ENCODE data around the gene MYCT1. TPM values are rescaled to one million over a fixed set of nuclear protein-coding genes. Genes with fewer than 3 reads are reported as not detected.

Gene MYCT1
- total and polyA plus RNA-seq, 8 donors: 0.29 to 18.5 (median 2.6) TPM

DNA sequence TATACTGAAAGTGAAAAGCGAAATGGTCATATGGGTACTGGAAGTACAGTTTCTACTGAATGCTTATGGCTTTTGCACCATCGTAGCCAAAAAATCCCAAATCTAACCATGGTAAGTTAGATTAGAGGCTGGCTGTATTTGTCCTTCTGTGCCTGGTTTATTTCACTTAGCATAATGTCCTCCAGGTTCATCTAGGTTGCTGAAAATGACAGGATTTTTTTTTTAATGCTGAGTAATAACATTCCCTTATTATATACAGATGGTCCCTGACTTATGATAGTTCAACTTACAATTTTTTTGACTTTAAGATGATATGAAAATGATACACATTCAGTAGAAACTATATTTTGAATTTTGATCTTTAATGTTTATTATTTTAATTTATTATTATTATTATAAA is 7.6 kb downstream of the MYCT1 start:
- DNase-seq: no peak
- TF ChIP-seq EP300 (IDR thresholded peaks at IDR 0.05): no peak
- TF ChIP-seq, protein P1, sequence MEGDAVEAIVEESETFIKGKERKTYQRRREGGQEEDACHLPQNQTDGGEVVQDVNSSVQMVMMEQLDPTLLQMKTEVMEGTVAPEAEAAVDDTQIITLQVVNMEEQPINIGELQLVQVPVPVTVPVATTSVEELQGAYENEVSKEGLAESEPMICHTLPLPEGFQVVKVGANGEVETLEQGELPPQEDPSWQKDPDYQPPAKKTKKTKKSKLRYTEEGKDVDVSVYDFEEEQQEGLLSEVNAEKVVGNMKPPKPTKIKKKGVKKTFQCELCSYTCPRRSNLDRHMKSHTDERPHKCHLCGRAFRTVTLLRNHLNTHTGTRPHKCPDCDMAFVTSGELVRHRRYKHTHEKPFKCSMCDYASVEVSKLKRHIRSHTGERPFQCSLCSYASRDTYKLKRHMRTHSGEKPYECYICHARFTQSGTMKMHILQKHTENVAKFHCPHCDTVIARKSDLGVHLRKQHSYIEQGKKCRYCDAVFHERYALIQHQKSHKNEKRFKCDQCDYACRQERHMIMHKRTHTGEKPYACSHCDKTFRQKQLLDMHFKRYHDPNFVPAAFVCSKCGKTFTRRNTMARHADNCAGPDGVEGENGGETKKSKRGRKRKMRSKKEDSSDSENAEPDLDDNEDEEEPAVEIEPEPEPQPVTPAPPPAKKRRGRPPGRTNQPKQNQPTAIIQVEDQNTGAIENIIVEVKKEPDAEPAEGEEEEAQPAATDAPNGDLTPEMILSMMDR (IDR thresholded peaks at IDR 0.05): no peak
- no peak for TF ChIP-seq POLR2A (IDR thresholded peaks at IDR 0.05)
- no peak for TF ChIP-seq POLR2AphosphoS5 (IDR thresholded peaks at IDR 0.05)
- intact Hi-C loops (cut with DNase I; ENCODE audit: low total_unique reads): no loop called here
- WGBS, 5 donors: 78 to 86% (median 84%) methylated on average over 2 of the region's 2 CpGs
- Histone ChIP-seq H3K36me3 (no peaks in the 10 kb centered on the region), H3K9me3 (peaks cover 0 to 11% (median 4%) of the 10 kb centered on the region in 4 donors), H3K4me1 (no peaks in the 10 kb centered on the region), H3K27me3 (no peaks in the 10 kb centered on the region), H3K4me3 (no peak overlapping the region), H3K27ac (no peak overlapping the region)

DNA sequence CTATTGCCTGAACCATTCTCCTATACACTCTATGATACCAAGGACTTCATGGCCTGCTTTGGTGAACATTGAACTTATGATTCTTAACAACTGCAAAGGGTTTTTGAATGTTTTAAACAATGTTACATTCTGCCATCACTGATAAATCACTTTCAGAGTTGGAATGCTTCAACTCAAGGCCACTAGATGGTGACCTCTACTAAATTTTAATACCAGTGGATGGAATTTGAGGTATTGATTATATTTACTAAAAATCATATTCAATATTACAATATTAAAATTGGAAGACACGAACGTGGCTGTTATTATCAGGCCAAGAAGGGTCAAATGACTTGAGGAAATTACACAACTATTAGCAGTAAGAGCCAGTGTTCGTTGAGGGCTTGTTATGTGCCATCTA is 18.6 kb downstream of the MYCT1 start:
- no peak for TF ChIP-seq POLR2A (IDR thresholded peaks at IDR 0.05)
- TF ChIP-seq EP300 (IDR thresholded peaks at IDR 0.05): no peak
- no peak for TF ChIP-seq POLR2AphosphoS5 (IDR thresholded peaks at IDR 0.05)
- TF ChIP-seq, protein P1 (IDR thresholded peaks at IDR 0.05): no peak
- no peak for DNase-seq
- intact Hi-C loops (cut with DNase I; ENCODE audit: low total_unique reads): no loop called here
- no peak overlapping the region for H3K27ac ChIP-seq
- H3K36me3 ChIP-seq: no peaks in the 10 kb centered on the region
- no peaks in the 10 kb centered on the region for H3K27me3 ChIP-seq
- WGBS, 5 donors: 49 to 76% (median 61%) methylated on average over 3 of the region's 3 CpGs
- no peak overlapping the region for H3K4me3 ChIP-seq
- no peaks in the 10 kb centered on the region for H3K4me1 ChIP-seq
- H3K9me3 ChIP-seq: peaks cover 0 to 15% (median 6%) of the 10 kb centered on the region in 4 donors

DNA sequence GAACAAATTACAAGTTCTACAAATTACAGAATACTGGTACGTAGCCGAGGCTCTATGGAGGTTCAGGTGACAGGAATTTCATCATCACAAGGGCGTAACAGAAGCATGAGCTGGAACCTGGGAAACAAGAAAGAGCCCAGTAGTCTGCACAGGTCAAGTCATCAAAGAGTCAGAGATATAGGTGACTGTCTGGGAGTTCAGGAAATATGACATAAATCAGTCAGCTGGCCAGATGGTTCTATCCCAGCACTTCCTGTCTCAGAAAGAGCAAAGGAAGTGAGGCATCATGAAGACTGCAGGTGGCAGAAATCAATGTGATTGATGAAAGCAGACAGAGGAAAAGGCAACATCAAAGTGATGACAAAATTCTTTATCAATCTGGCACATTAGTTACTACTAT is 23.3 kb downstream of the MYCT1 start:
- 44 to 71% (median 55%) methylated on average over 3 of the region's 3 CpGs for WGBS, 5 donors
- intact Hi-C loops (cut with DNase I; ENCODE audit: low total_unique reads): no loop called here
- TF ChIP-seq EP300 (IDR thresholded peaks at IDR 0.05): no peak
- TF ChIP-seq, protein P1 (IDR thresholded peaks at IDR 0.05): no peak
- no peak for TF ChIP-seq POLR2AphosphoS5 (IDR thresholded peaks at IDR 0.05)
- TF ChIP-seq POLR2A (IDR thresholded peaks at IDR 0.05): no peak
- H3K9me3 ChIP-seq: no peaks in the 10 kb centered on the region
- H3K4me1 ChIP-seq: no peaks in the 10 kb centered on the region
- no peak overlapping the region for H3K27ac ChIP-seq
- H3K27me3 ChIP-seq: no peaks in the 10 kb centered on the region
- no peak overlapping the region for H3K4me3 ChIP-seq
- DNase-seq: no peak
- H3K36me3 ChIP-seq: no peaks in the 10 kb centered on the region

DNA sequence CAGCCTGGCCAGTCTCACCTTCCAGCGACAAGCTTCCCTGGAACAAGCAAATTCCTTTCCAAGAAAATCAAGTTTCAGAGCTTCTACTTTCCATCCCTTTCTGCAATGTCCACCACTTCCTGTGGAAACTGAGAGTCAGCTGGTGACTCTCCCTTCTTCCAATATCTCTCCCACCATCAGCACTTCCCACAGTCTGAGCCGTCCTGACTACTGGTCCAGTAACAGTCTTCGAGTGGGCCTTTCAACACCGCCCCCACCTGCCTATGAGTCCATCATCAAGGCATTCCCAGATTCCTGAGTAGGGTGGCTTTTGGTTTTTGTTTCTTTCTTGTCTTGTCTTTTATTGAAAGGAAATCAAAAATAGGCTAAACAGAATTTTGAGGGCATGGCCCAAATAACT is 24.3 kb downstream of the MYCT1 start:
- Histone ChIP-seq H3K27me3 (no peaks in the 10 kb centered on the region), H3K36me3 (no peaks in the 10 kb centered on the region), H3K4me1 (no peaks in the 10 kb centered on the region), H3K27ac (no peak overlapping the region), H3K9me3 (no peaks in the 10 kb centered on the region), H3K4me3 (no peak overlapping the region)
- DNase-seq: no peak
- TF ChIP-seq POLR2A (IDR thresholded peaks at IDR 0.05) (no peak), EP300 (IDR thresholded peaks at IDR 0.05) (no peak), POLR2AphosphoS5 (IDR thresholded peaks at IDR 0.05) (no peak)
- TF ChIP-seq, protein P1 (IDR thresholded peaks at IDR 0.05): no peak
- 84 to 89% (median 86%) methylated on average over 4 of the region's 4 CpGs for WGBS, 5 donors
- intact Hi-C loops (cut with DNase I; ENCODE audit: low total_unique reads): no loop called here
